DND-41 (cell line): ENCODE data around the gene EED.

Source experiments
- ATAC-seq: fragments of 200-7000 bp; cut with Tn5 transposase; 3 replicates; pipeline ENCODE4 v1.9.1; 2021; ENCODE audit warnings: low read depth; ENCODE audit not compliant: insufficient read depth
- DNase-seq: peaks from one replicate; pipeline ENCODE4 v3.0.0-alpha.2; 2020
- H2AFZ ChIP-seq: 2 replicates; pipeline ENCODE4 v1.6.0; 2012; ENCODE audit warnings: low read depth, low read length
- H3K27ac ChIP-seq: 2 replicates; pipeline ENCODE4 v1.5.1; 2012; ENCODE audit warnings: low read length, inconsistent platforms
- H3K27me3 ChIP-seq: fragments of 200-600 bp; sonication (generic); 2 replicates; pipeline ENCODE4 v1.6.0; 2012; ENCODE audit warnings: low read length, mild to moderate bottlenecking, inconsistent platforms; ENCODE audit not compliant: insufficient read depth, poor library complexity
- H3K36me3 ChIP-seq: 2 replicates; pipeline ENCODE4 v1.5.1; 2012; ENCODE audit warnings: low read length, inconsistent platforms; ENCODE audit not compliant: insufficient read depth
- H3K4me1 ChIP-seq: 2 replicates; pipeline ENCODE4 v1.5.1; 2012; ENCODE audit warnings: mild to moderate bottlenecking, low read length; ENCODE audit not compliant: insufficient read depth
- H3K4me2 ChIP-seq: 2 replicates; pipeline ENCODE4 v1.6.0; 2012; ENCODE audit warnings: mild to moderate bottlenecking, moderate library complexity, low read length, inconsistent platforms; ENCODE audit not compliant: insufficient read depth
- H3K4me3 ChIP-seq, 2 experiments: fragments of 200-600 bp in 1 of 2; shearing (Covaris generic) in 1 of 2; 2 replicates each; pipeline ENCODE4 v1.5.1; 2012 to 2016; ENCODE audit warnings: inconsistent platforms in 2 of 2, low read length in 2 of 2, mild to moderate bottlenecking in 2 of 2, low read depth in 1 of 2, moderate library complexity in 1 of 2
- H3K79me2 ChIP-seq: 2 replicates; pipeline ENCODE4 v1.6.0; 2012; ENCODE audit warnings: low read length, inconsistent platforms; ENCODE audit not compliant: insufficient read depth
- H3K9ac ChIP-seq: 2 replicates; pipeline ENCODE4 v1.6.0; 2012; ENCODE audit warnings: low read depth, mild to moderate bottlenecking, inconsistent platforms, low read length, moderate library complexity
- H3K9me3 ChIP-seq: 2 replicates; pipeline ENCODE4 v1.5.1; 2012; ENCODE audit warnings: low read length, moderate library complexity, mild to moderate bottlenecking, inconsistent platforms; ENCODE audit not compliant: insufficient read depth, severe bottlenecking
- H4K20me1 ChIP-seq: 2 replicates; pipeline ENCODE4 v1.6.0; 2012; ENCODE audit warnings: low read length; ENCODE audit not compliant: insufficient read depth
- CTCF ChIP-seq: IDR thresholded peaks from 2 replicates; pipeline ENCODE4 v1.5.1; 2012; ENCODE audit warnings: borderline replicate concordance, low read length, moderate library complexity, mild to moderate bottlenecking; ENCODE audit not compliant: poor library complexity, severe bottlenecking; ENCODE audit errors: extremely low read depth
- EZH2 ChIP-seq: IDR thresholded peaks from 3 replicates; pipeline ENCODE4 v1.6.1; 2012; ENCODE audit warnings: borderline replicate concordance, low read depth, mild to moderate bottlenecking, moderate library complexity, low read length, inconsistent platforms; ENCODE audit not compliant: severe bottlenecking

Gene EED

GRCh38 chr11:86196913-86197312 is 47.6 kb upstream of the EED start:
- TF ChIP-seq CTCF = no peak
- TF ChIP-seq EZH2 = no peak
- Histone ChIP-seq H3K36me3 (no peaks in the 10 kb centered on the region), H3K79me2 (no peaks in the 10 kb centered on the region), H3K4me3 (no peak overlapping the region), H3K4me2 (no peak overlapping the region), H3K4me1 (peaks cover 11% of the 10 kb centered on the region), H3K27ac (no peak overlapping the region), H3K27me3 (peaks cover 5% of the 10 kb centered on the region), H3K9ac (no peak overlapping the region), H2AFZ (no peak overlapping the region), H3K9me3 (no peaks in the 10 kb centered on the region), H4K20me1 (no peaks in the 10 kb centered on the region)
- ATAC-seq (no peak), DNase-seq (no peak)

- H2AFZ ChIP-seq = no peak overlapping the region
- no peak overlapping the region for H3K4me3 ChIP-seq
- DNase-seq (no peak), ATAC-seq (no peak)
- H3K4me1 ChIP-seq = peaks cover 16% of the 10 kb centered on the region
- H3K36me3 ChIP-seq = no peaks in the 10 kb centered on the region
- no peak for TF ChIP-seq CTCF
- TF ChIP-seq EZH2 = no peak
- H3K79me2 ChIP-seq = no peaks in the 10 kb centered on the region
- peaks cover 5% of the 10 kb centered on the region for H3K27me3 ChIP-seq
- H3K9ac ChIP-seq = no peak overlapping the region
- no peak overlapping the region for H3K27ac ChIP-seq
- H3K9me3 ChIP-seq = no peaks in the 10 kb centered on the region
- no peaks in the 10 kb centered on the region for H4K20me1 ChIP-seq
- H3K4me2 ChIP-seq = no peak overlapping the region
These were observed 47.1 kb upstream of the EED start for GRCh38 chr11:86197448-86197847.

GRCh38 chr11:86198139-86198538 is 46.4 kb upstream of the EED start:
- Histone ChIP-seq H3K36me3 (no peaks in the 10 kb centered on the region), H3K9ac (no peak overlapping the region), H3K27ac (no peak overlapping the region), H3K4me3 (no peak overlapping the region), H3K27me3 (peaks cover 5% of the 10 kb centered on the region), H3K9me3 (no peaks in the 10 kb centered on the region), H4K20me1 (no peaks in the 10 kb centered on the region), H3K4me1 (peaks cover 19% of the 10 kb centered on the region), H2AFZ (no peak overlapping the region), H3K79me2 (no peaks in the 10 kb centered on the region), H3K4me2 (no peak overlapping the region)
- TF ChIP-seq CTCF (no peak), EZH2 (no peak)
- ATAC-seq = no peak
- DNase-seq = no peak

- DNase-seq = no peak
- H2AFZ ChIP-seq = no peak overlapping the region
- TF ChIP-seq CTCF = no peak
- TF ChIP-seq EZH2 = no peak
- no peak overlapping the region for H3K27ac ChIP-seq
- no peaks in the 10 kb centered on the region for H3K79me2 ChIP-seq
- peaks cover 17% of the 10 kb centered on the region for H3K4me1 ChIP-seq
- H3K36me3 ChIP-seq = no peaks in the 10 kb centered on the region
- peaks cover 5% of the 10 kb centered on the region for H3K27me3 ChIP-seq
- ATAC-seq = no peak
- H3K4me3 ChIP-seq = no peak overlapping the region
- no peak overlapping the region for H3K9ac ChIP-seq
- no peaks in the 10 kb centered on the region for H3K9me3 ChIP-seq
- H3K4me2 ChIP-seq = no peak overlapping the region
- H4K20me1 ChIP-seq = no peaks in the 10 kb centered on the region
These were observed 45.2 kb upstream of the EED start for GRCh38 chr11:86199354-86199753.
